GM18868 (cell line): ENCODE measurements around the gene ARL6IP4.

Experiments used
- ATAC-seq: cut with Tn5 transposase; IDR thresholded peaks from one replicate; pipeline ENCODE4 v1.9.1; 2021; ENCODE audit warnings: mild to moderate bottlenecking, moderate library complexity; ENCODE audit not compliant: unreplicated experiment

Gene ARL6IP4

DNA sequence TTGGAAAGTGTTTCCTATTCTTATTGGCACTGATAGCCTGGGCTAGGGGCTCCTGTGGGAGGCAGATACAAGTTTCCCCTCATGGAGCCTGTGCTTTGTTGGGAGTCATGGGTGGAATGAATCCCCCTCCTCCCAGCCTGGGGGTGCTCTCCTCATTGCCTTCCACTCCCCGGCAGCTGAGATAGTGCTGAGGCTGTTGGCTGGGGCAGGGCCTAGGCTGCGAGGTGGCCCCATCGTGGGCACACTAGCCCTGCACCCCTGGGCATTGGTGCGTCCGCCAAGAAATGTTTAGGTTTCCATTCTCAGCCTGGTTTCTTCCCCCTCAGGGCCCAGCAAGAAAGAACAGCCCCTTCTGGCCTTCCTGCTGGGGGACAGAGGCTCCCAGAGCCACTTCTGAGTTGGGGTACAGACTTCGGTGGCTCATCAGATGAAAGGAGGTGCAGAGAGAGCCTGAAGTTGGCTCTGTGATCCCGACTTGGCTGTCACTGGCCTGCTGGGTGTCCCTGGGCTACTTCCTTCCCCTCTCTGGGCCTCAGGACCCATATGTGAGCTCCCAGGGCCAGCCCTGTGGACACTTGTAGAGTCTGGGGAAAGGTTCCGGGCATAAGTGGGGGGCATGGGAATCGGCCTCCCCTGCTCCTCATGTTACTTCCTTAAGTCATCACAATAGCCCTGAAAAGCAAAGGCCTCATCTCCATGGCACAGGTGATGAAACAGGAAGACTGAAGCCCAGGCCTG, 2.7 kb upstream of the ARL6IP4 start:
- no peak for ATAC-seq

GRCh38 chr12:122978507-122978955, 1.9 kb upstream of the ARL6IP4 start:
- no peak for ATAC-seq

GRCh38 chr12:122979001-122979907, 1.2 kb upstream of the ARL6IP4 start:
- no peak for ATAC-seq

- no peak for ATAC-seq
Measured at GRCh38 chr12:122979908-122980182, 636 bp upstream of the ARL6IP4 start.

DNA sequence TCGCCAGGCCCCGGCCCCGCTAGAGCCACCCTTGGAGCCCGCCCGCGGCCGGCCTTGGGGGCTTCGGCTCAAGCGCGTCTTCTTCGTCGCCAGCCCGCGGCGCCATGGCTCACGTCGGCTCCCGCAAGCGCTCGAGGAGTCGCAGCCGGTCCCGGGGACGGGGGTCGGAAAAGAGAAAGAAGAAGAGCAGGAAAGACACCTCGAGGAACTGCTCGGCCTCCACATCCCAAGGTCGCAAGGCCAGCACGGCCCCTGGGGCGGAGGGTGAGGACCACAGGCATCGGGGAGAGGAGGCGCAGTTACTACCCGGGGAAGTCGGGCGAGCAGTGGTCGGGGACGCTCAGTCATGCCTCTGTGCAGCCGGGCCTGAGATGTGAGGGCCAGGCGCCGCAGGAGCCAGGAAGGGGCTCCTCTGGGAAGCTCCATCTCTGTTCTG, 573 bp downstream of the ARL6IP4 start:
- peak; percentile 24 for ATAC-seq

- ATAC-seq, result no peak
Measured at GRCh38 chr12:122981587-122982476, 1.4 kb downstream of the ARL6IP4 start.

DNA sequence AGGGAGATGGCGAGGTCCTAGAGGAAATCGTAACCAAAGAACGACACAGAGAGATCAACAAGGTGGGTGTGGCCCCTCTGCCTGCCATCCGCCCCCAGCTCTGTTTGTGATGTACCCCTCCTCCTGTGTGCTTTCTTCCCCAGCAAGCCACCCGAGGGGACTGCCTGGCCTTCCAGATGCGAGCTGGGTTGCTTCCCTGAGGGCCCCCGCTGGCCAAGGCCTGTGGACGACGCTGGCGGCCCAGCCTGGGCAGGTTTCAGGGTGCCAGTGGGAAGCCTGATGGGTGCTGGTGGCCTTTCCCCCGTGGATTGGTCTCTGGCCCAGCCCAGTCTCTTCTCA, 2.0 kb downstream of the ARL6IP4 start:
- ATAC-seq, result no peak

- ATAC-seq, result no peak
Measured at GRCh38 chr12:122982963-122983788, 2.7 kb downstream of the ARL6IP4 start.

DNA sequence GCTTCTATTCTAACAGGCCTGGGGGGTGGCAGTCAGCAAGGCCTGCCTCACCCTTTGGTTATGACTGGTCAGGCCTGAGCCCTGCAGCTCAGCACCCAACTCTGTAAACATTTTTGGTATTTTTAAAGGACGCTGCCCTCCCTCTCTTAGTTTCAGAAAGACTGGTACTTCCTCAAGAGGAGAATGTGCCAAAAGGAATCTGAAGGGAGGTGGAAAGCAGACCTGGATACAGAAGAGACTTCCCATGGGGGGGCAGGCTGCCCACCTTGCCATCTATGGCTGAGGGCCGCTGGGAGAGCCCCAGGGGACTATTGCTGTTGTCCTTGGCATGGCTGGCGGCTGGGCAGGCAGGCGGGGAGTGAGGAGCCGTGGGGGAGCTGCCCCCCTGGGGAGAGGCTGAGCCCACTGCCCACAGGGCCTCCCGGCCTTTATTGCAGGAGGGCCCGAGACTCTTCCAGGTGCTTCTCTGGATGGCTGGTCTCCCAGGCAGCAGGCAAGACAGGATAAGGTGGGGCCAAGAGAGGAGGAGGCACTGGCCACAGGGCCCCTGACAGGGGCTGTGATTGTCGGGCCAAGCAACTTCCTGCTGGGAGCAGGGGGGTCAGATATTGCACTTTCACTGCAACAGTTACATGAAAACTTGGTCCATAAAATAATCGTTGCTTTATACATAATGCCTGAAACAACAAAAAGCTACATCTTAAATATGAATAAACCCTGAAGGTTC, 3.5 kb downstream of the ARL6IP4 start:
- no peak for ATAC-seq

- ATAC-seq, result no peak
Measured at GRCh38 chr12:122984612-122985337, 4.3 kb downstream of the ARL6IP4 start.

DNA sequence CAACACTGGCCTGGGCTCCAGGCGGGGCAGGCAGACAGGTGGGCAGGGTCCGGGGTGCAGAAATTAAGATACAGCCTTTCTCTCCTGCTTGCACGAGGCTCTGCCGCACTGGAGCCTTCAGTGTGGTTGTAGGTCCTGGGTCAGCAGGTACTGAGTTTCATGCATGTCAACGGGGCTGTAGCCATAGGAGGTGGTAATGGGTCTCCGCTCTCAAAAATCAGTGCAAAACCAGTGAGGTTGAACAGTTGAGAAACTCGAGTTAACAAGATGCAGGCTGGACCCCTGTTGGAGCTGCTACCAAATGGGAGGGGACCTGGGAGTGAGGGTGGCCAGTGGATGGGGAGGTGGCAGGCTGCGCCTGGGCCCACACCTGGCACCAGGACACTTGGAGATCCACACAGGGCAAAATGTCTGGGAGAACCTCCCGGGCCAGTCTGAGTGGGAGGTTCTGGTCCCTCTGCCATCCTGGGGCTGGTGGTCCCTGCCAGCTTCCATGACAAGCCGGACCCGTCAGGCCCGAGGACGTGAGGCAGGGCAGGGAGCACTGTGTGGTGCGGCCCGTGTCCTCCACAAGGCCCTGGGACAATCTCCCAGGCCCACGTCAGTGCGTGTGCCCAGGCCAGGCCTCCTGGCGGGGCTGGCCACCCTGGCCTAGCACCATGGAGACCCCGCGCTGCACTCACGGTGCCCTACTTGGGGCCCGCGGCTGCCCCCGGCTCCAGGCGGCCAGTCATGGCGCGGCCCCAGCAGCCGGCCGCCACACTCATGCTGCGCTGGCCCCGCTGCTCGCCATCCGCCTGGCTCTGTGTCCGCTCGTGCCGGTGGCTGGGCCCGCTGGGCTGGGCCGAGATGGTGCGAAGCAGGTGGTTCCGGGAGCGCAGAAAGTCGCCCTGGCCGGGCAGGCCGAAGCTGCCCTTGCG, 5.1 kb downstream of the ARL6IP4 start:
- ATAC-seq, result no peak

DNA sequence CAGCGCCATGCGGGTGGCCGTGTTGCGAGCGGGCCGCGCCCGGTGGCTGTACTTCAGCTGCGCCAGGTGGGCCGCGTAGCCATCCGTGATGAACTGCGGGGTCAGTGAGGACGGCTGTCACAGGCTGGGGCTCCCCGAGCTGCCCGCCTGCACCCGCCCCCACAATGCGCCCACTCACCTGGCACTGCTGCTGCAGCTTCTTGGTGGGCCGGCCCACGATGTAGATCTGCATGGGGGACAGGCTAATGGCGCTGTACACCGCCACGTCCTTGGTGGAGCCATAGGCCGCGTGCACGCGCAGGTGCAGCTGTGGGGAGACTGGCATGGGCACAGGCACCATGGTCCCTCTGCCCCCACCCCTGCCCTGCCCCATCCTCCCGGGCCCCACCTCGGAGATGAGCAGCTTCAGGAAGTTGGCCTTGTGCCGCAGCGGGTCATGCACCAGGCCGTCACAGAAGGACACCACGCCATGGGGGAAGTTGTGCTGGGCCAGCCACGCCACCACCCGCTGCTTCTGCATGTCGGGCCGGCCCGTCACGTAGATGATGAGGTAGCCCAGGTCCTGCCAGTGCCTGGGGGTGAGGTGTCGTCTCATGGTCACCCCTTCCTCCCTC, 5.9 kb downstream of the ARL6IP4 start:
- ATAC-seq, result no peak

DNA sequence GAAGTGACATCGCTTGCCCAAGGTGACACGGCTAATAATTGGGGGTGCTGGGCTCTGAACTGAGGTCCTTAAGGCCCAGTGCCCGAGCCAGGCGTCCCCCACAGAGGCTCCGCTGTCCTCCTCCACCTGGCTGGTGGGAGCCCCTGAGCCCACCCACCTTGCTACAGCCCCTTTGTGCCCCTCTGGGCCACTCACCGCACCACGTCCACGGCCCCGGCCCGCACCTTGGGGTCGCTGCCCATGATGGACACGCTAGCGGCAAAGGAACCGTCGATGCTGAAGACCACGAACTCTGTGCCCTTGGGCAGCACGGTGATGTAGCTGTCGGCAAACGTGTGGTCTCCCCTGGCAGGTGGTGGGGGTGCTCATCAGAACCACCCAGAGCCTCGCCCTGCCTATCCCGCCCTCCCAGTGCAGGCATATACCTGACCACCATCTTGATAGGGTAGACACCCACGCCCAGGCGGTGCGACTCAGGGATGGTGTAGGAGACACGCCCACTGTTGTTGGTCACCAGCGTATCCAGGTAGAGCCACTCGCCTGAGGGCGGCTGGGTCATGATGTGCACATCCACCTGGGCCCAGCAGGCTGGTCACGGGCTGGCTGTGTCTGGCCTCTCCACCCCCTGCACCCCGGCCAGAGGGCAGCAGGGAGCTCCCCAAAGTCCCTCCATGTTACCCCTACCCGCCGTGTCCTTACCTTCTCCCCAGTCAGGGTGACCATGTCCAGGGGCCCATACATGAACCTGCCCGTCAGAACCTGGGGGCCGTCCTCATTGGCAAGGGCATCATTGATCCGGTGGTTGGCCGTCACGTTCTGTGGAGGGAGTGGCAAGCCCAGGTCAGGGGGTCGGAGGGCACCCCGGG, 6.8 kb downstream of the ARL6IP4 start:
- no peak for ATAC-seq

GRCh38 chr12:122988036-122988435, 7.6 kb downstream of the ARL6IP4 start:
- no peak for ATAC-seq

GRCh38 chr12:122988612-122989212, 8.2 kb downstream of the ARL6IP4 start:
- no peak for ATAC-seq

DNA sequence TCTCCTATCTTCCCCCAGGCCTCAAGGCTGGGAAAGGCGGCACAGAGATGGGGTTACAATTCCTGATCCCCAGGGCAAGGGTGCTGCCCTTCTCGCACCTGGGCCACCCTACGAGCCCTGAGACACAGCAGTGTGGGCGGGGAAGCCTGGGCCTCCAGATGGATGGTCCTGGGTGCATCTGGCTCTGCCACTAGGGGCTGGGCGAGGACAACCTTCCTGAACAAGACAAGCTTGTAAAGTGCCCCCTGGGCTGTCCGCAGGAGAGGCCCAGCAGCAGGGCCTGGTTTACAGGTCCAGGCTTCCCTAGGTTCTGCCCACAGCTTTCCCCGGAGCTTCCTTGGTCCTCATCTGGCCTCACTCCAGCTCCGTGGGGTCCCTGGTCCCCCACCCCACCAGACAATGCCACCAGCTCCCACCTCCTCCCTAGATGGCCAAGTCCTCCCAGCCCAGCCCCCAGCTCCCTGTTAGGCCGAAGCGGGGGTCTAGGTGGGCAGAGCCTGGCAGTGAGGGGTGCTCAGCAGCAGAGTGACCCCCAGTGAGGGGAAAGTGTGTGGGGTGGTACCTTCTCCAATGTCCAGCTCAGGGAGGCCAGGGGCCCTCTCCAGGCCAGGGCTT, 8.9 kb downstream of the ARL6IP4 start:
- ATAC-seq, result no peak
